NT2/D1 (cell line): Measurements from ENCODE around the gene TM4SF1.

Source experiments
- DNase-seq: peaks from one replicate; pipeline ENCODE4 v3.0.0-alpha.2; 2011; ENCODE audit warnings: low read depth, low spot score
- H3K27me3 ChIP-seq: 2 replicates; pipeline ENCODE4 v1.6.0; 2011; ENCODE audit warnings: mild to moderate bottlenecking; ENCODE audit not compliant: insufficient read length, insufficient read depth
- H3K36me3 ChIP-seq: 2 replicates; pipeline ENCODE4 v1.6.1; 2011; ENCODE audit warnings: mild to moderate bottlenecking, low read length, mixed read lengths; ENCODE audit not compliant: insufficient read depth, insufficient read length
- H3K4me1 ChIP-seq: 2 replicates; pipeline ENCODE4 v1.5.1; 2011; ENCODE audit not compliant: insufficient read depth, insufficient read length
- H3K4me3 ChIP-seq: 2 replicates; pipeline ENCODE4 v1.5.1; 2011; ENCODE audit warnings: low read depth; ENCODE audit not compliant: insufficient read length
- H3K9ac ChIP-seq: 2 replicates; pipeline ENCODE4 v1.6.0; 2011; ENCODE audit warnings: low read depth; ENCODE audit not compliant: insufficient read length
- H3K9me3 ChIP-seq: 2 replicates; pipeline ENCODE4 v1.5.1; 2011; ENCODE audit warnings: mild to moderate bottlenecking, low read length; ENCODE audit not compliant: insufficient read depth
- SUZ12 ChIP-seq: IDR thresholded peaks from 2 replicates; pipeline ENCODE4 v1.6.1; 2011; ENCODE audit not compliant: insufficient read length, insufficient read depth; ENCODE audit errors: extremely low read depth
- YY1 ChIP-seq: IDR thresholded peaks from 2 replicates; pipeline ENCODE4 v1.6.1; 2011; ENCODE audit not compliant: insufficient read length, insufficient read depth
- ZNF274 ChIP-seq: IDR thresholded peaks from 2 replicates; pipeline ENCODE4 v1.6.1; 2011; ENCODE audit warnings: mild to moderate bottlenecking, low read depth, low read length

TM4SF1 gene

DNA sequence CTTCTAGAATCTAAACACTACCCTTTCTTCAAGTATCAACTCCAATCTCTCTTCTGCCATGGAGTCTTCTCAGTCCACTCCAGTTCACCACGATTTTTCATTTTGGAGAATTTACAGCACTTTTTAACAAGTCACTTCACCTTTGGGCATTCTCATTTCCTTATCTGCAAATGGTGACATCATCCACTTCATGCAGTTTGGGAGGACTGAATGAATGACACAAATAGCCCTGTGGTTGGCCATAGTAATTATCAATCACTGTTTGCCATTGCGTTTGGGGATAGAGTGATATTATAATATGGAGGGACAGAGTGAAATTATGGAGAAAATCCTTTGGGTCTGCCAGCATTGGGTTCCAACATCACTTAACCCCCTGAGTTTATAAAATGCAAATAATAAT is 38.0 kb upstream of the TM4SF1 start:
- no peaks in the 10 kb centered on the region for H3K9me3 ChIP-seq
- DNase-seq: no peak
- H3K4me3 ChIP-seq: no peak overlapping the region
- no peaks in the 10 kb centered on the region for H3K4me1 ChIP-seq
- TF ChIP-seq SUZ12 (no peak), YY1 (no peak), ZNF274 (no peak)
- H3K27me3 ChIP-seq: no peaks in the 10 kb centered on the region
- no peak overlapping the region for H3K9ac ChIP-seq
- no peaks in the 10 kb centered on the region for H3K36me3 ChIP-seq

- Histone ChIP-seq H3K9me3 (no peaks in the 10 kb centered on the region), H3K36me3 (no peaks in the 10 kb centered on the region), H3K4me1 (no peaks in the 10 kb centered on the region), H3K9ac (no peak overlapping the region), H3K27me3 (no peaks in the 10 kb centered on the region), H3K4me3 (no peak overlapping the region)
- TF ChIP-seq YY1 (no peak), ZNF274 (no peak), SUZ12 (no peak)
- DNase-seq: no peak
These were observed 37.2 kb upstream of the TM4SF1 start for GRCh38 chr3:149414557-149415231.

DNA sequence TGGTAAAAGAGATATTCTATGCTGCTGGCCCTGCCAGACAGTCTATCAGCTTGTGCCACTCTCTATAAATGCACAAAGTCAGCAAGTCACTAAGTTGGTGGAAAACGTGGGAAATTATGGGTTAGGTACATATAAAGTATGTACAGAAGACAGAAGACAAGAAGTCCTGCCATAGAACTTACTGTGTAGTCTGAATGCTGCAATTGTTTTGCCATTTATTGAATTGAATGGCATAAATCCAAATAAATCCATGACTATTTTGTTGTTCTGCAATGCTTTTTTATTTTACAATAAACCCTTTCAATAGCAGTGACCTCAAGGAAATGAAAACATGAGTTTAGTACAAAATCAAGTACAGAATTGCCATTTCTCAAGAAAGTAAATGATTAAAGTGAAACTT is 34.1 kb upstream of the TM4SF1 start:
- no peak for TF ChIP-seq ZNF274
- no peak for TF ChIP-seq YY1
- no peak for TF ChIP-seq SUZ12
- Histone ChIP-seq H3K4me3 (no peak overlapping the region), H3K27me3 (no peaks in the 10 kb centered on the region), H3K9me3 (no peaks in the 10 kb centered on the region), H3K36me3 (no peaks in the 10 kb centered on the region), H3K4me1 (no peaks in the 10 kb centered on the region), H3K9ac (no peak overlapping the region)
- no peak for DNase-seq

DNA sequence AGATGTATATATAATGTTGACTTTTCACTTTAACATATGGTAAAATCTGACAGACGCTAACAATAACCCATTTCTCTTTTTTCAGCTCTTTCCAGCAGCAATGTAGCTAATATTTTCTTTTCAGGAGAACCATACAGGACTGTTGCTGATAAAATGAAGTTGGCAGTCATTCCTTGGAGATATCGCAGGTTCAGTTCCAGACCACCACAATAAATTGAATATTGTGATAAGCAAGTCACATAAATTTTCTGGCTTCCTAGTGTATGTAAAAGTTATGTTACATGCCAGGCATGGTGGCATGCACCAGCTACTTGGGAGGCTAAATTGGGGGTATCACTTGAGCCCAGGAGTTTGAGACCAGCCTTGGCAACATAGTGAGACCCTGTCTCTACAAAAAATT is 31.9 kb upstream of the TM4SF1 start:
- no peaks in the 10 kb centered on the region for H3K36me3 ChIP-seq
- no peak overlapping the region for H3K9ac ChIP-seq
- DNase-seq: no peak
- H3K4me1 ChIP-seq: no peaks in the 10 kb centered on the region
- no peak overlapping the region for H3K4me3 ChIP-seq
- H3K27me3 ChIP-seq: no peaks in the 10 kb centered on the region
- no peaks in the 10 kb centered on the region for H3K9me3 ChIP-seq
- TF ChIP-seq ZNF274 (no peak), YY1 (no peak), SUZ12 (no peak)

GRCh38 chr3:149407898-149408297 is 30.4 kb upstream of the TM4SF1 start:
- DNase-seq: no peak
- H3K27me3 ChIP-seq: no peaks in the 10 kb centered on the region
- H3K9ac ChIP-seq: no peak overlapping the region
- H3K9me3 ChIP-seq: no peaks in the 10 kb centered on the region
- H3K4me1 ChIP-seq: no peaks in the 10 kb centered on the region
- H3K36me3 ChIP-seq: no peaks in the 10 kb centered on the region
- no peak overlapping the region for H3K4me3 ChIP-seq
- TF ChIP-seq YY1: no peak

DNA sequence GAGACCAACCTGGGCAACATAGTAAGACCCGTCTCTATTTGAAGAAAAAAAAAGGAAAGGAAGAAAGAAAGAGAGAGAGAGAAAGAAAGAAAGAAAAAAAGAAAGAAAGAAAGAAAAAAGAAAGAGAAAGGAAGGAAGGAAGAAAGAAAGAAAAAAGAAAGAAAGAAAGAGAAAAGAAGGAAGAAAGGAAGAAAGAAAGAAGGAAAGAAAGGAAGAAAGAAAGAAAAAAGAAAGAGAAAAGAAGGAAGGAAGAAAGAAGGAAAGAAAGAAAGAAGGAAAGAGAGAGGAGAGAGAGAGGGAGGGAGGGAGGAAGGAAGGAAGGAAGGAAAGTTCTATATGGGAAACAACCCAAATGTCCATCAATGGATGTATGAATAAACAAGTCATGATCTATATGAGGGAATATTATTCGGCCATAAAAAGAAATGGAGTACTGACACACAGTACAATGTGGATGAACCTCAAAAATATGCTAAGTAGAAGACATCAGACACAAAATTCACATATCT is 28.8 kb upstream of the TM4SF1 start:
- Histone ChIP-seq H3K4me3 (no peak overlapping the region), H3K36me3 (no peaks in the 10 kb centered on the region), H3K9me3 (no peaks in the 10 kb centered on the region), H3K27me3 (no peaks in the 10 kb centered on the region), H3K4me1 (no peaks in the 10 kb centered on the region), H3K9ac (no peak overlapping the region)
- DNase-seq: no peak
- TF ChIP-seq ZNF274: no peak
- TF ChIP-seq SUZ12: no peak
- TF ChIP-seq YY1: no peak

- TF ChIP-seq SUZ12 (no peak), ZNF274 (no peak), YY1 (no peak)
- Histone ChIP-seq H3K9ac (no peak overlapping the region), H3K4me1 (no peaks in the 10 kb centered on the region), H3K4me3 (no peak overlapping the region), H3K9me3 (no peaks in the 10 kb centered on the region), H3K27me3 (no peaks in the 10 kb centered on the region), H3K36me3 (no peaks in the 10 kb centered on the region)
- DNase-seq: no peak
These were observed 26.0 kb upstream of the TM4SF1 start for GRCh38 chr3:149403443-149403842.
